Natural killer cell (primary cell): ENCODE data around the gene RAET1E. TPM values are rescaled to one million over a fixed set of nuclear protein-coding genes. Genes with fewer than 3 reads are reported as not detected.

Experiments
- ATAC-seq, 3 donors: fragments of 150-1000 bp in 2 of 3; fragments of 200-7000 bp in 1 of 3; cut with Tn5 transposase; 1 replicate in 1 of 3; 2 replicates in 2 of 3; pipeline ENCODE4 v1.10.0; 2021; ENCODE audit warnings: mild to moderate bottlenecking in 2 of 3, moderate library complexity in 2 of 3
- DNase-seq, 2 donors: peaks; one replicate each; pipeline versions ENCODE4 v3.0.0 to v3.0.0-alpha.2; 2013 to 2021; ENCODE audit warnings: mixed read lengths in 1 of 2
- H3K27ac ChIP-seq: one replicate; pipeline ENCODE4 v1.5.1; 2013; ENCODE audit warnings: mild to moderate bottlenecking, low read length
- H3K27me3 ChIP-seq: one replicate; pipeline ENCODE4 v1.6.1; 2013; ENCODE audit warnings: low read length; ENCODE audit not compliant: control insufficient read depth, insufficient read depth
- H3K36me3 ChIP-seq: one replicate; pipeline ENCODE4 v1.6.1; 2013; ENCODE audit warnings: low read length; ENCODE audit not compliant: control insufficient read depth, insufficient read depth
- H3K4me1 ChIP-seq: one replicate; pipeline ENCODE4 v1.6.1; 2013; ENCODE audit warnings: low read length; ENCODE audit not compliant: control insufficient read depth, insufficient read depth
- H3K4me3 ChIP-seq: one replicate; pipeline ENCODE4 v1.5.1; 2013; ENCODE audit warnings: low read length
- H3K9me3 ChIP-seq: one replicate; pipeline ENCODE4 v1.6.1; 2013; ENCODE audit warnings: low read length; ENCODE audit not compliant: control insufficient read depth, insufficient read depth
- H3K27ac Mint-ChIP-seq, 2 donors: one replicate each; pipeline ENCODE4 v1.8.0; 2022; ENCODE audit warnings: mild to moderate bottlenecking in 2 of 2, mixed read lengths in 2 of 2, moderate library complexity in 1 of 2
- H3K27me3 Mint-ChIP-seq, 2 donors: one replicate each; pipeline ENCODE4 v1.8.0; 2022; ENCODE audit warnings: low read depth in 2 of 2, mixed read lengths in 2 of 2
- H3K36me3 Mint-ChIP-seq: one replicate; pipeline ENCODE4 v1.8.0; 2022; ENCODE audit warnings: mixed read lengths
- H3K4me1 Mint-ChIP-seq, 2 donors: one replicate each; pipeline ENCODE4 v1.8.0; 2022; ENCODE audit warnings: mixed read lengths in 2 of 2
- H3K4me3 Mint-ChIP-seq: one replicate; pipeline ENCODE4 v1.8.0; 2022; ENCODE audit warnings: mild to moderate bottlenecking, moderate library complexity, mixed read lengths
- H3K9me3 Mint-ChIP-seq, 2 donors: one replicate each; pipeline ENCODE4 v1.8.0; 2022; ENCODE audit warnings: mixed read lengths in 2 of 2
- CTCF ChIP-seq: fragments of 200-600 bp; IDR thresholded peaks from one replicate; pipeline ENCODE4 v1.8.0; 2022; ENCODE audit warnings: antibody characterized with exemption
- WGBS: methylation state at CpG from one replicate; pipeline ENCODE4 v1.1.7; 2013; ENCODE audit warnings: missing lambda C conversion rate; ENCODE audit not compliant: insufficient coverage; 5-methylcytosine and 5-hydroxymethylcytosine counted together
- intact Hi-C: fragments of 100-400 bp; cut with micrococcal nuclease; formaldehyde crosslinking; loops from one replicate; pipeline ENCODE4 v1.14.2; 2022
- total RNA-seq, 4 donors: library from RNA; stranded (reverse); fragments of 120-200 nt in 1 of 4; gene quantifications; one replicate each; pipeline versions ENCODE4 v1.2.3 to v1.2.4, GENCODE V29; 2013 to 2022

The RAET1E gene
- total RNA-seq, 3 donors from 2014 or later (not counting 1 experiment from before 2014, with no cell fraction given) = not detected

- H3K27me3 Mint-ChIP-seq = peaks cover 26 to 31% of the 10 kb centered on the region in 2 donors
- ATAC-seq (no peak), DNase-seq (no peak)
- H3K4me3 Mint-ChIP-seq = peak overlapping the region; percentile 29
- Histone ChIP-seq H3K27me3 (peaks cover 2% of the 10 kb centered on the region), H3K4me3 (no peak overlapping the region), H3K27ac (no peak overlapping the region), H3K36me3 (no peaks in the 10 kb centered on the region), H3K4me1 (peaks cover 13% of the 10 kb centered on the region), H3K9me3 (no peaks in the 10 kb centered on the region)
- H3K4me1 Mint-ChIP-seq = peaks cover 0 to 5% of the 10 kb centered on the region in 2 donors
- TF ChIP-seq CTCF = no peak
- H3K9me3 Mint-ChIP-seq = no peaks in the 10 kb centered on the region
- 84% methylated on average over 14 of the region's 14 CpGs for WGBS
- no peak overlapping the region for H3K27ac Mint-ChIP-seq
- H3K36me3 Mint-ChIP-seq = no peaks in the 10 kb centered on the region
- intact Hi-C loops = loop anchor here (10.0 kb wide), 1 partner anchor 297 kb away; the partner anchor contains the start of gene GINM1
Observed at GRCh38 chr6:149861603-149862423, 36.1 kb downstream of the RAET1E start.

DNA sequence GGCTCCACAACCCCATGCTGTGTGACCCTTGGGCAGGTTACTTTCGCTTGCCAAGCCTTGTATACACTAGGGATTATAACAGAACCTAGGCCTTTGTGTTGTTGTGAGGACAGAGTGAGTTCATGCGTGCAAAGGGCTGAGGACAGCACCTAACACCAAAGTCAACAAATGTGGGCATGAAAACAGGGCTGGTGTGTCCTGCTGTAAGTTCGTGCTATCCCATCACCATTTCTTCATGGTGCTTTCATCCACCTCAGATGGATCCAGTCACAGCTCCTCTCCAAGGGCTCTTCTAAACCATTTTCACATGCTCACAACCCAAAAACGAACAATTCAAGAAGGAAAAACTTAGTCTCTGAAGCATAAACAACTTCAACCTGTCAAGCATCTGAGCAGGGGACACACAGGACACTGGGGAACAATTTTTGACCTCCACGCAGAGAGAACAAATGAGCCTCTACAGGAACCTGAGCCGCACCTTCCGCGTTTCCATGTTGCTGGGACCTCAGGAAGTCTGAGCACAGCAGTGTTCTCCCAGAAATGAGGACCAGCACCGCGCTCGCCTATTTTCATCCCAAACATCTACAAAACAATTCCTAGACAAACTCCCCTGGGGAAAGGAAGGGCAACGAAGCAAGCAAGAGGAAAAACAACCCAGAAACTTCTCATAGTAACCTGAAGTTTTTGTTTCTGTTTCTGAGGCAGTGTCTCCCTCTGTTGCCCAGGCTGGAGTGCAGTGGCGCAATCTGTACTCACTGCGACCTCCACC is 36.9 kb downstream of the RAET1E start:
- no peak for ATAC-seq
- Mint-ChIP-seq H3K9me3 (no peaks in the 10 kb centered on the region), H3K27me3 (peaks cover 26 to 39% of the 10 kb centered on the region in 2 donors), H3K36me3 (no peaks in the 10 kb centered on the region), H3K4me1 (peaks cover 0 to 5% of the 10 kb centered on the region in 2 donors), H3K4me3 (peak overlapping the region; percentile 31), H3K27ac (no peak overlapping the region)
- peaks cover 13% of the 10 kb centered on the region for H3K4me1 ChIP-seq
- 86% methylated on average over 14 of the region's 14 CpGs for WGBS
- TF ChIP-seq CTCF = no peak
- H3K9me3 ChIP-seq = no peaks in the 10 kb centered on the region
- intact Hi-C loops = loop anchor here (10.0 kb wide), 1 partner anchor 296 kb away; the partner anchor contains the start of gene GINM1
- no peaks in the 10 kb centered on the region for H3K36me3 ChIP-seq
- no peak for DNase-seq
- H3K27ac ChIP-seq = no peak overlapping the region
- H3K27me3 ChIP-seq = peaks cover 2% of the 10 kb centered on the region
- H3K4me3 ChIP-seq = no peak overlapping the region

- DNase-seq (no peak), ATAC-seq (no peak)
- Histone ChIP-seq H3K27me3 (peaks cover 2% of the 10 kb centered on the region), H3K9me3 (no peaks in the 10 kb centered on the region), H3K4me3 (no peak overlapping the region), H3K27ac (no peak overlapping the region), H3K4me1 (peaks cover 13% of the 10 kb centered on the region), H3K36me3 (no peaks in the 10 kb centered on the region)
- intact Hi-C loops = loop anchor here (10.0 kb wide), 1 partner anchor 296 kb away; the partner anchor contains the start of gene GINM1
- H3K4me3 Mint-ChIP-seq = no peak overlapping the region
- no peaks in the 10 kb centered on the region for H3K9me3 Mint-ChIP-seq
- no peak for TF ChIP-seq CTCF
- peaks cover 0 to 5% of the 10 kb centered on the region in 2 donors for H3K4me1 Mint-ChIP-seq
- peaks cover 24 to 44% of the 10 kb centered on the region in 2 donors for H3K27me3 Mint-ChIP-seq
- H3K27ac Mint-ChIP-seq = no peak overlapping the region
- WGBS = 88% methylated on average over 5 of the region's 5 CpGs
- no peaks in the 10 kb centered on the region for H3K36me3 Mint-ChIP-seq
Observed at GRCh38 chr6:149860513-149860833, 37.4 kb downstream of the RAET1E start.
